ENCODE results near the gene OGFRL1. TPM values are rescaled to one million over a fixed set of nuclear protein-coding genes. Genes with fewer than 3 reads are reported as not detected.
"Not testable (repeated sequence)": the region's sequence is repeated elsewhere in the genome, so short reads cannot be mapped to it uniquely, and the experiment has no call there.

Gene OGFRL1
- total RNA-seq, 1 donor from 2014 or later = 2.9 TPM

DNA sequence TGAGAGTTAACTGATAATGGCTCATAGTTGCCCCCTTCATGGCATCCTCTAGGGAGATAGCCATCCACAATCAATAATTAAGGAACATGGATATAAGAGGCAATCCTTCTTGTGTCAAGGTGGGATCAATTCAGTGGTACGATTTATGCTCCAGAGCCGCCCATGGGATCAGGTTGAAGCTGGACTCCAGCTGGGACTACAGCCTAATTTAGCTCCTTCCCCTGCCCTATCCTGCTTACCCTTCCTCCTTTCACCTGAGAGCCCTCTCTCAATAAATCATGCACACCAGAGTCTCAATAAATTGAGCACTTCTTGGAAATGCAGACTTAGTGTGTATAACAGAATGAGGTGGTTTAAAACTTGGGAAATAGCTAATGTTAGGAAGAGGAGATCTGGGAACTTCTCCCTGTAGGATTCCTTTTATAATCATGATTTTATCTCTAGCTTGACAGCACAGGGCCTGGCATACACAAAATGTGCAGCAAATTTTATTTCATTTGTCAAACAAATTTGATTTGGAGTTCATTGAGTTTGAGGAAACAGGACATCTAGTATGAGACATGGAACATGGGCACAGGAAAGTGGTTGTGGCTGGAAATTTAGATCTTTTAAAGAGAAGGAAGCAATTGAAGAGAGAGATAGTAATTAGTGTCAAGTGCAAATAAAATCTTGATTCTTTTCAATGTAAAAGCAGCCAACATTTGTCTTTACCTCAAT, 28.6 kb upstream of the OGFRL1 start:
- Mint-ChIP-seq H3K9me3 (no peaks in the 10 kb centered on the region), H3K4me3 (ENCODE audit: low read depth) (no peak overlapping the region), H3K27ac (no peak overlapping the region), H3K4me1 (ENCODE audit: low read depth) (no peaks in the 10 kb centered on the region), H3K36me3 (ENCODE audit: low read depth) (no peaks in the 10 kb centered on the region), H3K27me3 (ENCODE audit: low read depth) (no peaks in the 10 kb centered on the region)
- intact Hi-C loops (cut with micrococcal nuclease) = no loop called here
- DNase-seq (ENCODE audit: low spot score) = no peak

DNA sequence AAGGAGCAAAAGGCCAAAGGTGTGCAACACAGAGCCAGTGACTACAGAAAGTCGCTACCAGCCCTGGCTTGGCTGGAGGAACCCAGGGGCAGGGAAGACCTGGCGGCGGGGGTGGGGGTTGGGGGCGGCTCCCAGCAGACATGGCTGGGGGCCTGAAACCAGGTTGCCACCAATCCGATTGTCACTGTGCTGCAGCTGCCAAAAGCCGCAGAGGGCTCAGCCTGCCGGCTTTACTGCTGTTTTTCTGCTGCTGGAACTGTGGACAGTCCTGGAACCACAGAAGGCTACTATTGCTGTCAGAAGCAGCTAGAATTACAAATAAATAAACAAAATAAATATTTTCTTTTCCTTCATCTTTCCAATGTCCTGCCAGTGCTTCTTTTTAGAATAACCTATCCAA, 25.7 kb upstream of the OGFRL1 start:
- Mint-ChIP-seq H3K4me1 (ENCODE audit: low read depth) (no peaks in the 10 kb centered on the region), H3K27ac (no peak overlapping the region), H3K4me3 (ENCODE audit: low read depth) (no peak overlapping the region), H3K27me3 (ENCODE audit: low read depth) (no peaks in the 10 kb centered on the region), H3K9me3 (no peaks in the 10 kb centered on the region), H3K36me3 (ENCODE audit: low read depth) (no peaks in the 10 kb centered on the region)
- intact Hi-C loops (cut with micrococcal nuclease) = no loop called here
- no peak for DNase-seq (ENCODE audit: low spot score)

DNA sequence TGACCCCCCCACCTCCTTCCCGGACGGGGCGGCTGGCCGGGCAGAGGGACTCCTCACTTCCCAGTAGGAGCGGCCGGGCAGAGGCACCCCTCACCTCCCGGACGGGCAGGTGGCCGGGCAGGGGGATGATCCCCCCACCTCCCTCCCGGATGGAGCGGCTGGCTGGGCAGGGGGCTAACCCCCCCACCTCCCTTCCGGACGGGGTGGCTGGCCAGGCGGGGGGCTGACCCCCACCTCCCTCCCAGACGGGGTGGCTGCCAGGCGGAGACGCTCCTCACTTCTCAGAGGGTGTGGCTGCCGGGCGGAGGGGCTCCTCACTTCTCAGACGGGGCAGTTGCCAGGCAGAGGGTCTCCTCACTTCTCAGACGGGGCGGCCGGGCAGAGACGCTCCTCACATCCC, 22.2 kb upstream of the OGFRL1 start:
- H3K27me3 Mint-ChIP-seq (ENCODE audit: low read depth); H3K4me3 Mint-ChIP-seq (ENCODE audit: low read depth); H3K36me3 Mint-ChIP-seq (ENCODE audit: low read depth); intact Hi-C loops (cut with micrococcal nuclease); DNase-seq (ENCODE audit: low spot score); H3K27ac Mint-ChIP-seq; H3K9me3 Mint-ChIP-seq; H3K4me1 Mint-ChIP-seq (ENCODE audit: low read depth): not testable (repeated sequence)

DNA sequence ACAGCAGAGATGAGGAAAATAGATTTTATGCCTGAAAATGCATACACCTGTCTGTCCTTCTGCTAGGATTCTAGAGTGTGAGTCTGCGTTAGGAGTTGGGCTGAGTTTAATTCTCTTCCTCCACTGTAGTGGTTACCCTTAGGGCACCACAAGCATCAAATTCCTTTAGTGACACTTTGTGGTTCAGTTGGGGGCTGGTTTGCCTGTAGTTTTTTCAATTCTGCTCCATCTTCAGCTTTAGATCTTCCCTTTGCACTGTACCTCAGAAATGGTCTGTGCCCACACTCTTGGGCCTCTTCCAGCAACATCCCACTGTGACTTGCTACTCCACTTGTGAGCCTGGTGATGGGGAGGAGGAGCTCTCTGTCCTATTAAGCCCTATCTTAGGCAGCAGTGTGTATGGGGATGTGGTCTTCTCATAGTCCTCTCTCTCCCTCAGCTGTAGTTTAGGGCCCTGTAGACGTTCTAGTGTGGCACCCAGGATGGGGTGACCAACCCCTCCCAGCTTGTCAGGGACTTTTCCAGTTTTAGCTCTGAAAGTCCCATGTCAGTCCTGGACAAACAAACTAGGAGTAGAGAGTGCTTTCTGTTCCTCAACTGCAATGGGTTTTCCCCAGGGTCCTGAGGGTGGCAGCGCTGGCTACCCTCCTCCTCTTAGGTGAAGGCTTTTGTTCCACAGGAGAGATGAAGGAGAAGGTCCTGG, 19.7 kb upstream of the OGFRL1 start:
- H3K9me3 Mint-ChIP-seq = no peaks in the 10 kb centered on the region
- intact Hi-C loops (cut with micrococcal nuclease) = no loop called here
- no peaks in the 10 kb centered on the region for H3K36me3 Mint-ChIP-seq (ENCODE audit: low read depth)
- peaks cover 3% of the 10 kb centered on the region for H3K4me1 Mint-ChIP-seq (ENCODE audit: low read depth)
- no peak for DNase-seq (ENCODE audit: low spot score)
- no peaks in the 10 kb centered on the region for H3K27me3 Mint-ChIP-seq (ENCODE audit: low read depth)
- no peak overlapping the region for H3K27ac Mint-ChIP-seq
- no peak overlapping the region for H3K4me3 Mint-ChIP-seq (ENCODE audit: low read depth)

- Mint-ChIP-seq H3K36me3 (ENCODE audit: low read depth) (no peaks in the 10 kb centered on the region), H3K27me3 (ENCODE audit: low read depth) (peaks cover 10% of the 10 kb centered on the region)
Observed at GRCh38 chr6:71277926-71278600, 10.5 kb upstream of the OGFRL1 start.

DNA sequence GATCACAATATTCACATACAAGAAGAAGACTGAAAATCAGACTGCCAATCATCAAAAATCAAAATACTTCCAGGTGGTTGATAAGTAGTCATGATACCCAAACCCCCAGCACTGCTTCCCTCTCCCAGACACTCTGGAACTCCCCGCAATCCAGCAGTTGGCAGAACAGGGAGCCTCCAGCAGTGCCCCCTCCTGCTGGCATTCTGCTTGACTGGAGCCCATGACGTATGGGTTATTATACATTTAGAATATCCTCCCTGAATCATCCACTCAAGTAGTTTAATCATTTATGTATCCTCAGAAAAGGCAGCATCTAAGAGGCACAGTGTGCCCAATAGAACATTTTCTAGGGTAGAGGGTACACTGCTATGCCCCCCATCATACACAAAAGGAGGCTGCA, 9.3 kb upstream of the OGFRL1 start:
- Mint-ChIP-seq H3K9me3 (no peaks in the 10 kb centered on the region), H3K27ac (no peak overlapping the region), H3K4me3 (ENCODE audit: low read depth) (no peak overlapping the region), H3K27me3 (ENCODE audit: low read depth) (peaks cover 16% of the 10 kb centered on the region), H3K36me3 (ENCODE audit: low read depth) (no peaks in the 10 kb centered on the region), H3K4me1 (ENCODE audit: low read depth) (no peaks in the 10 kb centered on the region)
- no peak for DNase-seq (ENCODE audit: low spot score)
- intact Hi-C loops (cut with micrococcal nuclease) = no loop called here

More at GRCh38 chr6:71277926-71278600, 10.5 kb upstream of the OGFRL1 start:
- intact Hi-C loops (cut with micrococcal nuclease) = no loop called here
- Mint-ChIP-seq H3K9me3 (no peaks in the 10 kb centered on the region), H3K4me3 (ENCODE audit: low read depth) (no peak overlapping the region), H3K27ac (no peak overlapping the region), H3K4me1 (ENCODE audit: low read depth) (no peaks in the 10 kb centered on the region)
- no peak for DNase-seq (ENCODE audit: low spot score)

DNA sequence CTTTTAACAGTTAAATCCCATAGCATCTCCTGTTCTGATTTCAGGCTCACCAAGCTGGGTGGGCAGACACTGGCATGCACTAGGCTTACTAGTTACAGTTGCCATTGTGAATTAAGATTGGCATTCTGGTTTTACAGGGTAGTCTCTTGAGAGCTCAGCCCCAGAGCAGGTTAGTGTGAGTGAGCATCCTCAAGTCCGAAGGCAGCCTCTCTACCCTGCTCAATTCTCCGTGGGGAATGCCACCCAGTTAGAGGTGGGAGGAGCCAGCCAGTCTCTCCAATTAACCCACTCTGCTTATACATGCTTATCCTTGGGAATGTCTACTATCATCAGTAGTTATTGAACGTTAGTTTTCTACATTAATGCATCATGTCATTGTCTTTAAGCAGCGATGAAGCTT, 8.9 kb upstream of the OGFRL1 start:
- no peak overlapping the region for H3K27ac Mint-ChIP-seq
- H3K4me3 Mint-ChIP-seq (ENCODE audit: low read depth) = no peak overlapping the region

DNA sequence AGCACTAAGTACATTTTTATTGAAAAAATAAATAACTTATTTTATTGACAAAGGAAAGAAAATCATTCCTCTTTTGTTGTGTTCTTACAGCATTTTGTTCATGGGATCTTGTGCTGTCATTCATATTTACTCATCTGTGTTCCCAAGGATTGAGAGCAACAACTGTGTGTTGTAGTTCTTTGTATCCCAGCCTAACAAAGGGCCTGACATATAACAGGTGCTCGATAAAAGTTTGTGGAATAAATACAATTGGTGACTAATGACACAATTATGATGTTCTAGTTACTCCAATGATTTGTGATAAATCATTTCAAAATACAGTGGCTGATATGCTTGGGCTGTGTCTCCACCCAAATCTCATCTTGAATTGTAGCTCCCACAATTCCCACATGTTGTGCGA, 7.9 kb upstream of the OGFRL1 start:
- intact Hi-C loops (cut with micrococcal nuclease) = no loop called here
- no peak for DNase-seq (ENCODE audit: low spot score)
- Mint-ChIP-seq H3K4me3 (ENCODE audit: low read depth) (no peak overlapping the region), H3K4me1 (ENCODE audit: low read depth) (no peaks in the 10 kb centered on the region), H3K9me3 (no peaks in the 10 kb centered on the region), H3K36me3 (ENCODE audit: low read depth) (no peaks in the 10 kb centered on the region), H3K27ac (no peak overlapping the region), H3K27me3 (ENCODE audit: low read depth) (peaks cover 21% of the 10 kb centered on the region)

More for the DNA sequence above, 8.9 kb upstream of the OGFRL1 start:
- no peak for DNase-seq (ENCODE audit: low spot score)
- no peaks in the 10 kb centered on the region for H3K4me1 Mint-ChIP-seq (ENCODE audit: low read depth)
- H3K9me3 Mint-ChIP-seq = no peaks in the 10 kb centered on the region
- intact Hi-C loops (cut with micrococcal nuclease) = no loop called here
- peaks cover 19% of the 10 kb centered on the region for H3K27me3 Mint-ChIP-seq (ENCODE audit: low read depth)
- no peaks in the 10 kb centered on the region for H3K36me3 Mint-ChIP-seq (ENCODE audit: low read depth)

DNA sequence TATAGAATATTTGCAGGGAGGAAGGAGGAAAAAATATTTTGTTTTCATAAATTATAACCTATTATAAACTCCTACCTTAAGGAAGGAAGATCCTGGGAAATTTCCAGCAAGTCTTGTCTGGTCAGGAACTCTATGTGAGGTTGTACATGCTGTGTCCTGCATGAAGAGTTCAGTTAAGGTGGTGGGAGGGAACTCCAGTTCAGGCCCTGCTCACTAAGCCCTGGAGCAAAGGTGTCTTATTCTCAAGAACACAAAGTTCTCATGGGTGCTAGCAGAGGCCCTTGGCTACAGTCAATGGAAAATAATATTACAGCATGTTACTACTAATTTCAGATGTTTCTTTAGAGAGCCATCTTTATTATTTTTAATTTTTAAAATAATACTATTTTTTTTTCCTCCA, 3.8 kb upstream of the OGFRL1 start:
- H3K4me3 Mint-ChIP-seq (ENCODE audit: low read depth) = no peak overlapping the region
- H3K27ac Mint-ChIP-seq = no peak overlapping the region
- H3K27me3 Mint-ChIP-seq (ENCODE audit: low read depth) = peaks cover 28% of the 10 kb centered on the region
- peaks cover 14% of the 10 kb centered on the region for H3K4me1 Mint-ChIP-seq (ENCODE audit: low read depth)
- intact Hi-C loops (cut with micrococcal nuclease) = loop anchor here (5.0 kb wide), 1 partner anchor 63 kb away; no protein-coding TSS in a partner anchor
- H3K9me3 Mint-ChIP-seq = no peaks in the 10 kb centered on the region
- no peaks in the 10 kb centered on the region for H3K36me3 Mint-ChIP-seq (ENCODE audit: low read depth)
- DNase-seq (ENCODE audit: low spot score) = no peak

- Mint-ChIP-seq H3K36me3 (ENCODE audit: low read depth) (no peaks in the 10 kb centered on the region), H3K27me3 (ENCODE audit: low read depth) (peaks cover 36% of the 10 kb centered on the region), H3K27ac (no peak overlapping the region), H3K4me3 (ENCODE audit: low read depth) (no peak overlapping the region), H3K4me1 (ENCODE audit: low read depth) (peaks cover 22% of the 10 kb centered on the region), H3K9me3 (no peaks in the 10 kb centered on the region)
- DNase-seq (ENCODE audit: low spot score) = no peak
- intact Hi-C loops (cut with micrococcal nuclease) = loop anchor here (5.0 kb wide), 1 partner anchor 60 kb away; no protein-coding TSS in a partner anchor
Observed at GRCh38 chr6:71287038-71287437, 1.6 kb upstream of the OGFRL1 start.

DNA sequence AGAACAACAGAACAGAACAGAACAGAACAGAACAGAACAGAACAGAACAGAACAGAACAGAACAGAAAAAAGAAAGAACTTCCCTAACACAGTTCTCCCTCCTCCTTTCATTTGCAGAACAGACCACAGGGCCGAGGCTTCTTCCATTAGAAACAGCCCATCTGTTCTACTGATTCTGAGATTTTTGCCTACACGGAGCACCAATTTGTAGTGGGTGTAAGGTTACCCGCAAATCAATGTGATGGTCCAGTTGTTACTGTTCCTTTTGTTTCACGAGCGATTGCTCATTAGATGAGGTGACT, 734 bp upstream of the OGFRL1 start:
- no peak for DNase-seq (ENCODE audit: low spot score)
- Mint-ChIP-seq H3K4me3 (ENCODE audit: low read depth) (peak overlapping the region; percentile 56), H3K27me3 (ENCODE audit: low read depth) (peaks cover 38% of the 10 kb centered on the region), H3K9me3 (no peaks in the 10 kb centered on the region), H3K27ac (no peak overlapping the region), H3K36me3 (ENCODE audit: low read depth) (no peaks in the 10 kb centered on the region), H3K4me1 (ENCODE audit: low read depth) (peaks cover 24% of the 10 kb centered on the region)
- intact Hi-C loops (cut with micrococcal nuclease) = loop anchor here (5.0 kb wide), 1 partner anchor 59 kb away; no protein-coding TSS in a partner anchor

- peaks cover 33% of the 10 kb centered on the region for H3K27me3 Mint-ChIP-seq (ENCODE audit: low read depth)
- no peaks in the 10 kb centered on the region for H3K9me3 Mint-ChIP-seq
- peak overlapping the region; percentile 77 for H3K4me3 Mint-ChIP-seq (ENCODE audit: low read depth)
- H3K36me3 Mint-ChIP-seq (ENCODE audit: low read depth) = peaks cover 3% of the 10 kb centered on the region
- intact Hi-C loops (cut with micrococcal nuclease) = loop anchor here (5.0 kb wide), 1 partner anchor 58 kb away; no protein-coding TSS in a partner anchor
- peak overlapping the region; percentile 59 for H3K27ac Mint-ChIP-seq
- no peak for DNase-seq (ENCODE audit: low spot score)
- peaks cover 24% of the 10 kb centered on the region for H3K4me1 Mint-ChIP-seq (ENCODE audit: low read depth)
Observed at GRCh38 chr6:71289039-71289801, 609 bp downstream of the OGFRL1 start.

Measured in activated T-helper 2 cell treated with anti-CD3 and anti-CD28 coated beads, Interferon-gamma antibody, Interleukin-2, Interleukin-4, amounts not matched to agents 10 μg/mL and 5 μg/mL and 100 μg/mL, durations not matched to agents 14 hours and 24 hours and 36 hours (primary cell).